Lower leg skin (tissue), 3 donors: ENCODE results near the gene SGCA.

Experiments used
- CTCF ChIP-seq, 3 donors: fragments of 450-650 bp; IDR thresholded peaks; one replicate each; pipeline ENCODE4 v1.5.1; 2016; ENCODE audit warnings: antibody characterized with exemption in 3 of 3, mild to moderate bottlenecking in 3 of 3, moderate library complexity in 2 of 3
- POLR2A ChIP-seq, 2 donors: fragments of 450-650 bp; IDR thresholded peaks; one replicate each; pipeline ENCODE4 v1.6.1; 2016 to 2017; ENCODE audit warnings: antibody characterized with exemption in 2 of 2, mild to moderate bottlenecking in 1 of 2, moderate library complexity in 1 of 2

- no peak for TF ChIP-seq POLR2A (IDR thresholded peaks at IDR 0.05)
- no peak for TF ChIP-seq CTCF (IDR thresholded peaks at IDR 0.05)
Measured at GRCh38 chr17:50146927-50147665, 18.7 kb upstream of the SGCA start.
